ENCODE results near the gene ZNF276.

DNA sequence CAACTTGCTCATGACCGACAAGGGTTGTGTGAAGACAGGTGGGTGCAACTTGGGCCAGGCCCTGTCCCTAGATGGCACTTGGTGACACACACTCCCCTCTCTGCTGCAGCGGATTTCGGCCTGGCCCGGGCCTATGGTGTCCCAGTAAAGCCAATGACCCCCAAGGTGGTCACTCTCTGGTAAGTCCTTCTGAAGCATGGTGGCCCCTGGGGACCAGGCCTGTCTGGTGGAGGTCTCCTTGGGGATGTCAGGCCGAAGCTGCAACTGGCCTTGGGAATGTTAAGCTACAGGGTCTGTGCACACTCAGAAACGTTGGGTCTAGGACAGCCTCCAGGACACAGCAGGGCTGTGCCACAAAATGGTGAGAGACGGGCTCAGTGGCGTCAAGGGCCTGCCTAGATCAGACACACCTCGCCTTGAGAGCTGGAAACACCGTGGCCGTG, 28.0 kb upstream of the ZNF276 start:
- no peak for TF ChIP-seq EZH2 (IDR thresholded peaks at IDR 0.05; ENCODE audit: low read length, unreplicated experiment)
- TF ChIP-seq, protein P1, sequence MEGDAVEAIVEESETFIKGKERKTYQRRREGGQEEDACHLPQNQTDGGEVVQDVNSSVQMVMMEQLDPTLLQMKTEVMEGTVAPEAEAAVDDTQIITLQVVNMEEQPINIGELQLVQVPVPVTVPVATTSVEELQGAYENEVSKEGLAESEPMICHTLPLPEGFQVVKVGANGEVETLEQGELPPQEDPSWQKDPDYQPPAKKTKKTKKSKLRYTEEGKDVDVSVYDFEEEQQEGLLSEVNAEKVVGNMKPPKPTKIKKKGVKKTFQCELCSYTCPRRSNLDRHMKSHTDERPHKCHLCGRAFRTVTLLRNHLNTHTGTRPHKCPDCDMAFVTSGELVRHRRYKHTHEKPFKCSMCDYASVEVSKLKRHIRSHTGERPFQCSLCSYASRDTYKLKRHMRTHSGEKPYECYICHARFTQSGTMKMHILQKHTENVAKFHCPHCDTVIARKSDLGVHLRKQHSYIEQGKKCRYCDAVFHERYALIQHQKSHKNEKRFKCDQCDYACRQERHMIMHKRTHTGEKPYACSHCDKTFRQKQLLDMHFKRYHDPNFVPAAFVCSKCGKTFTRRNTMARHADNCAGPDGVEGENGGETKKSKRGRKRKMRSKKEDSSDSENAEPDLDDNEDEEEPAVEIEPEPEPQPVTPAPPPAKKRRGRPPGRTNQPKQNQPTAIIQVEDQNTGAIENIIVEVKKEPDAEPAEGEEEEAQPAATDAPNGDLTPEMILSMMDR (conservative IDR thresholded peaks at IDR 0.05; ENCODE audit: low read depth, low read length), result no peak

Measured in PC-3 (cell line).